Subcutaneous abdominal adipose tissue (tissue), 5 donors: ENCODE results near the gene MOB3A.
"Not testable (repeated sequence)": the region's sequence is repeated elsewhere in the genome, so short reads cannot be mapped to it uniquely, and the experiment has no call there.

Source experiments
- H3K27ac ChIP-seq: one replicate; pipeline ENCODE4 v1.7.0; 2013; ENCODE audit warnings: low read depth, mild to moderate bottlenecking, inconsistent platforms, low read length, moderate library complexity
- H3K27me3 ChIP-seq, 5 donors: one replicate each; pipeline ENCODE4 v1.7.0; 2013; ENCODE audit warnings: low read length in 5 of 5, inconsistent platforms in 1 of 5; ENCODE audit not compliant: control insufficient read depth in 5 of 5, insufficient read depth in 4 of 5
- H3K36me3 ChIP-seq, 5 donors: one replicate each; pipeline ENCODE4 v1.7.0; 2013; ENCODE audit warnings: low read length in 5 of 5; ENCODE audit not compliant: control insufficient read depth in 5 of 5, insufficient read depth in 5 of 5
- H3K4me1 ChIP-seq, 5 donors: one replicate each; pipeline ENCODE4 v1.7.0; 2013; ENCODE audit warnings: low read length in 5 of 5, mild to moderate bottlenecking in 3 of 5, moderate library complexity in 1 of 5; ENCODE audit not compliant: control insufficient read depth in 5 of 5, insufficient read depth in 5 of 5
- H3K4me3 ChIP-seq, 5 donors: one replicate each; pipeline ENCODE4 v1.7.0; 2013; ENCODE audit warnings: low read length in 5 of 5, low read depth in 1 of 5
- H3K9ac ChIP-seq, 5 donors: one replicate each; pipeline ENCODE4 v1.7.0; 2013; ENCODE audit warnings: low read length in 5 of 5, mild to moderate bottlenecking in 4 of 5, moderate library complexity in 3 of 5
- H3K9me3 ChIP-seq, 5 donors: one replicate each; pipeline ENCODE4 v1.7.0; 2013; ENCODE audit warnings: low read length in 5 of 5; ENCODE audit not compliant: control insufficient read depth in 5 of 5
- donor health status: healthy.
- donor health status: healthy.
- donor health status: healthy.
- donor health status: healthy.
- donor health status: healthy.

The MOB3A gene

DNA sequence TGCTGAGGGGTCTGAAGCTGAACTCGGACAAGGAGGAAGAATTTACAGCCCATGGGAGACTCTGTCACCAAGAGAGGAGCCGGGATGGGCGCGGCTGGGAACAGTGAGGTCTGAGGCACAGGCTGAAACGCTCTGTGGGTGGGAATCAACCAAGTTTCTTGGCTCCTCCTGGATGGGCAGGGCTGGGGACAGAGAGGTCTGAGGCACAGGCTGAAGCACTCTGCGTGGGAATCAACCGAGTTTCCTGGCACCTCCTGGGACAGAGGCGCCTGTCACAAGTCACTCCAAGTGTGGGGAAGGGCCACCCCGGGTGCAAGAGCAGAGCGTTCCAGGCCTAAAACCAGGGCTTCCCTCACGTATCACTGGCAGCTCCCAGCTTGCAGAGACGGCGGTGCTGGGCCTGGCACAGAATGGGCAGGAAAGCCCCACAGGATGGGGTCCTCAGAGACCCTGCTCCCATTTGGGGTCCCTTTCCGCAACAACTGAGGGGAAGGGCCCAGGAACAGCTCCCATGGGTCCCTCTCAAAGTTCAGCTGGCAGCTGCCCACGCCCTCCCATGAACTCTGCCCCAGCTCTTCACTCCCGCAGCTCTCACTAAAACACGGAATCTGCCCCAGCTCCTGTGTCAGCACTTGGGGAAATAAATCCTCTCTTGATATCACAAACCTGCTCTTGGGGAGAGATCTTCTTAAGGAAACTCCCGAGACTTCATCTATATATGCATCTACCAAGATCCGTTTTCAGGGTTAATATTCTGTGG lies 36.8 kb upstream of the MOB3A start:
- H3K4me1 ChIP-seq = peaks cover 8 to 38% (median 20%) of the 10 kb centered on the region in 5 donors
- no peaks in the 10 kb centered on the region for H3K27me3 ChIP-seq
- H3K9me3 ChIP-seq = no peaks in the 10 kb centered on the region
- peaks cover 0 to 68% (median 59%) of the 10 kb centered on the region in 5 donors for H3K36me3 ChIP-seq
- peak overlapping the region; percentile 72 for H3K27ac ChIP-seq
- H3K9ac ChIP-seq = peak overlapping the region; percentile 0 to 71 (median 48)
- H3K4me3 ChIP-seq = peak overlapping the region in 2 of 5 donors; percentile 34 to 35

DNA sequence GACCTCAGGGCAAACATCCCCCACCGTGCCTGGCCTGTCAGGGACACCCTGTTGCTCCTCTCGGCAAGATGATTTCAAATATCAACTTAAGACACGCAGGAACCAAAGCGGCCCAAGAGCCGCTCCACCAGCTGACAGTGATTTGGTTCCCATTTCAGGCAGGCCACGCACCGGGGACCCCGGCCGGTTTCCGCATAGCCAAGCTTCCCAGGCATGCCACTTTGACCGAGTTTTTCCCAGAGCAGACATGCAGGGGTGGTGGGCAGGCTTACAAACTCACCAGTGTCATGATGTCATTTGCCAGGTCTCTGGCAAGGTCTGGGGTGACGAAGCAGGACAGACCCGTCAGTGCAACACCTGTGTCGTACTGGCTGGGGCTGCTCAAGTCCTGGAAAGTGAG lies 36.1 kb upstream of the MOB3A start:
- H3K9ac ChIP-seq = peak overlapping the region in 2 of 5 donors; percentile 37 to 71
- H3K4me1 ChIP-seq = peaks cover 8 to 38% (median 20%) of the 10 kb centered on the region in 5 donors
- H3K36me3 ChIP-seq = peaks cover 0 to 68% (median 59%) of the 10 kb centered on the region in 5 donors
- H3K27me3 ChIP-seq = no peaks in the 10 kb centered on the region
- H3K9me3 ChIP-seq = no peaks in the 10 kb centered on the region
- peak overlapping the region; percentile 72 for H3K27ac ChIP-seq
- peak overlapping the region in 2 of 5 donors; percentile 34 to 35 for H3K4me3 ChIP-seq

DNA sequence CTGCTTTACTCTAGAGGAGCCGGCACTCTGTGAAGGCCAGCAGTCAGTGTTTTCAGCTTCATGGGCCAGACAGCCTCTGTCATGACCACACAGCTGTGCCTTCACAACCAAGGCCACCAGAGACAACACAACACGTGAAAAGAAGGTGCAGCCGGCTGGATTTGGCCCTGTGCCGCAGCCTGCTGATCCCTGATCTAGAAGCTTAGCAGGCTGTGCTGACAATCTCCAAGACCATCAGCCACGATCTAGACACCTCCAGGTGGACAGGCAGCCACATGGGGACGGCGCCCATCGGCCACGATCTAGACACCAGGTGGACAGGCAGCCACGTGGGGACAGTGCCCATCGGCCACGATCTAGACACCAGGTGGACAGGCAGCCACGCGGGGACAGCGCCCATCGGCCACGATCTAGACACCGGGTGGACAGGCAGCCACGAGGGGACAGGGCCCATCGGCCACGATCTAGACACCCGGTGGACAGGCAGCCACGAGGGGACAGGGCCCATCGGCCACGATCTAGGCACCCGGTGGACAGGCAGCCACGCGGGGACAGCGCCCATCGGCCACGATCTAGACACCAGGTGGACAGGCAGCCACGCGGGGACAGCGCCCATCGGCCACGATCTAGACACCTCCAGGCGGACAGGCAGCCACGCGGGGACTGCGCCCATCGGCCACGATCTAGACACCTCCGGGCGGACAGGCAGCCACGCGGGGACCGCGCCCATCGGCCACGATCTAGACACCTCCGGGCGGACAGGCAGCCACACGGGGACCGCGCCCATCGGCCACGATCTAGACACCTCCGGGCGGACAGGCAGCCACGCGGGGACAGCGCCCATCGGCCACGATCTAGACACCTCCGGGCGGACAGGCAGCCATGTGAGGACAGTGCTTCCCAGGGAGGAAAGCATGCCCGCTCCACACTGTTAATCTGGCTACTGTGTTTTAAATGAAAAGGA lies 35.2 kb upstream of the MOB3A start:
- H3K4me3 ChIP-seq, H3K9me3 ChIP-seq, H3K27me3 ChIP-seq: not testable (repeated sequence)
- Histone ChIP-seq H3K4me1 (peaks cover 8 to 38% (median 20%) of the 10 kb centered on the region in 5 donors), H3K27ac (peak overlapping the region; percentile 72), H3K36me3 (peaks cover 0 to 67% (median 59%) of the 10 kb centered on the region in 5 donors), H3K9ac (peak overlapping the region in 1 of 5 donors; percentile 59)

DNA sequence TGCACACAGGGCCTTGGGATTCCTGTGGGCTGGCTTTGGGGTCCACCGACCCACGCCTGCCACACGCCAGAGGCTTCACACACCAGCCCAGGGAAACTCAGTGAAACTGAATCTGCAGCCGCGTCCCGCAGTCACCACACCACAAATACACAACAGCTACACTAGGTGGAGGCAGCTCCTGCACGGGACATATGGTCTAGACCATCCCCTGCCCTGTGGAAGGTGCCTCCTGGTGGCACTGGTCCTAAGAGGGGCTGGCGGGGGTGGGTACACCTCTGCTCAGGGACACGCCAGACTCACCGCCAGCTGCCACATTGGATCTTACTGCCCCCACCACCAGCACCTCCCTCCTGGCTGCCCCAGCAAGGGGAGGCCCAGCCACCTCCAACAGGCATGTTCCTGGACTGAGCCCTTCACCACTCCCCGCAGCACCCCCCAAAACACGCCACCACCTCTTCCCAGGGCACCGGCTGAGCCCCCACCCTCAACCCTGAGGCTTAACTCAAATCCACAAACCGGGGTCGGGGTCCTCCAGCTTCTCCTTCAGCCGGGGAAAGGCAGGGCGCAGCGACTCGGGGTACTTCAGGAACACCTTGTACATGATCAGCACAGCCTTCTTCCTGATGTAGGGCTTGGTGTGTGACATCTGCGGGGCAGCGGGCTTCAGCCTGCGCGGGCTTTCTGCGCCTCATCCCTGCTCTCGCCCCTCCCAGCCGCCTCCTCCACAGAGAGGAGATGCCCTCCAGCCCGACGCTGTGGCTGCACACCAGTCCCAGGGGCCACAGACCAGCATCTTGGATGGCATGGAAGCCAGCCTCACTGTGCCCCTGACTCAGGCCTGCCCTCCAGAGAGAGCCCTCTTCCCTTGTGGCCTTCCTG lies 34.0 kb upstream of the MOB3A start:
- no peaks in the 10 kb centered on the region for H3K9me3 ChIP-seq
- peaks cover 8 to 35% (median 20%) of the 10 kb centered on the region in 5 donors for H3K4me1 ChIP-seq
- H3K4me3 ChIP-seq = no peak overlapping the region
- no peak overlapping the region for H3K27ac ChIP-seq
- no peaks in the 10 kb centered on the region for H3K27me3 ChIP-seq
- H3K36me3 ChIP-seq = peaks cover 0 to 67% (median 59%) of the 10 kb centered on the region in 5 donors
- H3K9ac ChIP-seq = no peak overlapping the region

DNA sequence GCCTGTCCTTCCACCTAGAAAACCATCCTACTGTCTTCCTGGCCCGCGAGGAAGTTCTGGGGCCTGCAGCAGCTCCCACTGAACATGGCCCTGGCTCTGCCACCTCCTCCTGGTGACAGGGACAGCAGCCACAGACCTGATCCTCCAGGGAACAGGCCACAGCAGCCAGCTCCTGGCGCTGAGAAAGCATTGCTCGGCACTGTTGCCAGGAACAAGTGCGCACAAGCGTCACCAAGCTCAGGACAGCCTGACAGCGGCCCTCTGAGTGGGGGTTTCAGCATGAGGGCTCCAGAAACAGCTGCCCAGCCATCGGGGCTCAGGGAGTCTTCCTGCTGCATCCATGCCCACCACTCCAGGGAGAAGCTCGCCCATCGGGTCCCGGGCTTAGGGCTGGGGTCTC lies 33.4 kb upstream of the MOB3A start:
- Histone ChIP-seq H3K4me1 (peaks cover 8 to 35% (median 20%) of the 10 kb centered on the region in 5 donors), H3K4me3 (no peak overlapping the region), H3K9me3 (no peaks in the 10 kb centered on the region), H3K36me3 (peaks cover 0 to 72% (median 60%) of the 10 kb centered on the region in 5 donors), H3K9ac (no peak overlapping the region), H3K27me3 (no peaks in the 10 kb centered on the region), H3K27ac (no peak overlapping the region)

DNA sequence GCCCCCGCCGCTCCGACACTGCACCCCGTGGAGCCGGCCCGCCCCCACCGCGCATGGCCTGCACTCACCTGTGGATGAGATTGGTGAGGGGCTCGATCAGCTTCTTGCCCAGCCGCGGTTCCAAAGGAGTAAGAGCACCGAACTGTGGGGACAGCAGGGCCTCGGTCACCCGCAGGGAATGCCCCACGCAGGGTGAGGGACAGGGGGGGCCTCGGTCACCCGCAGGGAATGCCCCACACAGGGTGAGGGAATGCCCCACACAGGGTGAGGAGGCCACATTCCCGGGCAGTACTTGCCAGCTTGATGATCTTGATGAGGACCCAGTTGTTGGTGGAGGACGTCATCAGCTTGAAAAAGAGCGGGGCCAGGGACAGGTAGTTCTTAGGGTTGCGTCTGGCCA lies 32.9 kb upstream of the MOB3A start:
- no peaks in the 10 kb centered on the region for H3K27me3 ChIP-seq
- H3K9me3 ChIP-seq = no peaks in the 10 kb centered on the region
- H3K4me1 ChIP-seq = peaks cover 8 to 35% (median 20%) of the 10 kb centered on the region in 5 donors
- no peak overlapping the region for H3K27ac ChIP-seq
- no peak overlapping the region for H3K4me3 ChIP-seq
- H3K9ac ChIP-seq = no peak overlapping the region
- peaks cover 0 to 77% (median 64%) of the 10 kb centered on the region in 5 donors for H3K36me3 ChIP-seq

DNA sequence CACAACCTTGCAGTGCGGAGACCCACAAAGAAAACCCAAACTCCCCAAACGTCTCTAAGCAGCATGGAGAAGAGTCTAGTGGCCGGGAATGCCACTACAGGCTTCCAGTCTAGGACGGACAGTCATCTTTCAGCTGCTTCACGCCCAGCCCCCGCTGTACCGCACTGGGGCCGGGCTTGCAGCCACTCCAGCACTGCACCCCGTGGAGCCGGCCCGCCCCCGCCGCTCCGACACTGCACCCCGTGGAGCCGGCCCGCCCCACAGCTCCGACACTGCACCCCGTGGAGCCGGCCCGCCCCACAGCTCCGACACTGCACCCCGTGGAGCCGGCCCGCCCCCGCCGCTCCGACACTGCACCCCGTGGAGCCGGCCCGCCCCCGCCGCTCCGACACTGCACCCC lies 32.1 kb upstream of the MOB3A start:
- not testable (repeated sequence) for H3K9ac ChIP-seq, H3K27ac ChIP-seq, H3K4me3 ChIP-seq, H3K27me3 ChIP-seq, H3K9me3 ChIP-seq
- H3K4me1 ChIP-seq = peaks cover 8 to 34% (median 20%) of the 10 kb centered on the region in 5 donors
- peaks cover 0 to 84% (median 72%) of the 10 kb centered on the region in 5 donors for H3K36me3 ChIP-seq

DNA sequence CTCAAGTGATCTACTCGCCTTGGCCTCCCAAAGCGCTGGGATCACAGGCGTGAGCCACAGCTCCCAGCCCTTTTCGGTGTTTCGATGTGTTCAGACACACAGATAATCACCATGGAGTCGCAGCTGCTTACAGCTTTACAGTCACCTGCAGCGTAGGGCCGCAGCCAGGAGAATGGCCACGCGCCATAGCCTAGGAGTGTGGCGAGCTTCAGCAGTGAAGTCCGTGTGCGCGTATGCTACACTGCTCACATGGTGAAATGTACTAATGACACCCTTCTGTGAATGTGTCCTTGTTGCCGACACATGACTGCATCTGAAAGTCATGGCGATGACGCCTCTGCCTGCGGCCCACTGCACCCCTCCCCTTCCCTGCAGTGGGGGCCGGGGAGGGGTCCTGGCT lies 31.6 kb upstream of the MOB3A start:
- Histone ChIP-seq H3K27ac (no peak overlapping the region), H3K36me3 (peaks cover 0 to 84% (median 75%) of the 10 kb centered on the region in 5 donors), H3K9me3 (no peaks in the 10 kb centered on the region), H3K27me3 (no peaks in the 10 kb centered on the region), H3K4me3 (no peak overlapping the region), H3K4me1 (peaks cover 5 to 29% (median 15%) of the 10 kb centered on the region in 5 donors), H3K9ac (no peak overlapping the region)

DNA sequence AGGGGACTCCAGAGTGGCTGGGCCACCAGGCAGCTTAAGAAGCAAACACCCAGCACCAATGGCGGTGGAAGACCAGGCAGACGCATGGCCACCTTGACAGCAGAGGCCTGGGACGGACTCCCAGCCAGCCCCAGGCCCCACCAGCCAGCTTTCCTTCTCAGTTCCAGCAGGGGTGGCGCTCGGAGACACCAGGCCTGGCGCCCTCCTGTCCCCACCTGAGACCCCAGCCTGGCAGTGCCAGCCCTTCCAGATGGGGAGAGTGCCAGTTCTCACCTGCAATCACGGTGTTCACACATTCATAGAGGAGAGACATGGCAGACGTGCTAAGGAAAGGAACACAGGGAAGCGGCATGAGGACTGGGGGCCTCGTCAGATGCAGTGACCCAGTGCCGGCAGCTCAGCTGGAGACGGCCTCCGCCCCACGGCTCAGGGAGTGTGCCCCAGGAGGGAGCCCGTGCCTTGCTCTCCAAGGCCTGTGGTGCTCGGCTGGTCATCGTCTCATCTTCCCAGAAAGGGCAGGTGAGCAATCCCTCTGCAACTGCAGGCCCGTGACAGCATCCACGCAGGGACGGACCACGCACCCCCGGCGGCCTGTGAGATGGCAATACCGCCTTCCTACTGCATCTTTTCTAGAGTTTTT lies 30.9 kb upstream of the MOB3A start:
- Histone ChIP-seq H3K4me3 (no peak overlapping the region), H3K9me3 (no peaks in the 10 kb centered on the region), H3K4me1 (peaks cover 0 to 22% (median 7%) of the 10 kb centered on the region in 5 donors), H3K27me3 (no peaks in the 10 kb centered on the region), H3K9ac (no peak overlapping the region), H3K27ac (no peak overlapping the region), H3K36me3 (peaks cover 0 to 84% (median 75%) of the 10 kb centered on the region in 5 donors)
